Measurements from ENCODE around the gene NGFR. TPM values are rescaled to one million over a fixed set of nuclear protein-coding genes. Genes with fewer than 3 reads are reported as not detected.

Gene NGFR
- total and polyA plus RNA-seq, 2 experiments from 2014 or later: 0.43 to 0.81 TPM

GRCh38 chr17:49510059-49510719 is 15.1 kb downstream of the NGFR start:
- Histone ChIP-seq H2AFZ (no peak overlapping the region), H3K4me2 (ENCODE audit: unreplicated experiment) (no peak overlapping the region), H3K4me1 (ENCODE audit: insufficient read depth) (peaks cover 6% of the 10 kb centered on the region), H3K27ac (no peak overlapping the region), H3K36me3 (ENCODE audit: low read depth) (no peaks in the 10 kb centered on the region), H3K9ac (no peak overlapping the region), H3K79me2 (ENCODE audit: insufficient read depth) (no peaks in the 10 kb centered on the region), H3K27me3 (replicated peaks; ENCODE audit: insufficient read depth) (no peaks in the 10 kb centered on the region; the same call in none of the 2 replicates), H4K20me1 (ENCODE audit: insufficient read depth) (no peaks in the 10 kb centered on the region), H3F3A (ENCODE audit: insufficient read depth) (peaks cover 7% of the 10 kb centered on the region; the same call in 1 of the 2 replicates), H3K9me3 (ENCODE audit: low read depth) (no peaks in the 10 kb centered on the region), H3K9me2 (ENCODE audit: insufficient read depth) (no peaks in the 10 kb centered on the region), H3K4me3 (no peak overlapping the region)
- 78 to 88% methylated on average over 13 of the region's 13 CpGs for WGBS, 2 experiments (ENCODE audit: low coverage in 1 of 2, low lambda C conversion rate in 2 of 2, missing lambda C conversion rate in 2 of 2)
- TF ChIP-seq EZH2phosphoT487 (IDR thresholded peaks at IDR 0.05; ENCODE audit: insufficient read depth, low read depth) (no peak), EZH2 (IDR thresholded peaks at IDR 0.05; ENCODE audit: insufficient read depth, poor library complexity, severe bottlenecking) (no peak)
- DNase-seq: no peak
- in situ Hi-C loops (cut with MboI): no loop called here

- in situ Hi-C loops (cut with MboI): no loop called here
- H3K36me3 ChIP-seq (ENCODE audit: low read depth): no peaks in the 10 kb centered on the region
- no peak for DNase-seq
- H4K20me1 ChIP-seq (ENCODE audit: insufficient read depth): no peaks in the 10 kb centered on the region
- H3K27me3 ChIP-seq (replicated peaks; ENCODE audit: insufficient read depth): no peaks in the 10 kb centered on the region; the same call in 1 of the 2 replicates
- no peaks in the 10 kb centered on the region for H3K79me2 ChIP-seq (ENCODE audit: insufficient read depth)
- no peaks in the 10 kb centered on the region for H3K9me3 ChIP-seq (ENCODE audit: low read depth)
- peaks cover 12% of the 10 kb centered on the region for H3K4me1 ChIP-seq (ENCODE audit: insufficient read depth)
- no peak overlapping the region for H3K4me3 ChIP-seq
- H3F3A ChIP-seq (ENCODE audit: insufficient read depth): peaks cover 10% of the 10 kb centered on the region; the same call in 1 of the 2 replicates
- H3K9me2 ChIP-seq (ENCODE audit: insufficient read depth): no peaks in the 10 kb centered on the region
- TF ChIP-seq EZH2phosphoT487 (IDR thresholded peaks at IDR 0.05; ENCODE audit: insufficient read depth, low read depth) (no peak), EZH2 (IDR thresholded peaks at IDR 0.05; ENCODE audit: insufficient read depth, poor library complexity, severe bottlenecking) (no peak)
- H3K4me2 ChIP-seq (ENCODE audit: unreplicated experiment): no peak overlapping the region
- 72 to 80% methylated on average over 5 of the region's 5 CpGs for WGBS, 2 experiments (ENCODE audit: low coverage in 1 of 2, low lambda C conversion rate in 2 of 2, missing lambda C conversion rate in 2 of 2)
- H3K27ac ChIP-seq: no peak overlapping the region
- H2AFZ ChIP-seq: no peak overlapping the region
- H3K9ac ChIP-seq: no peak overlapping the region
These were observed 15.6 kb downstream of the NGFR start for GRCh38 chr17:49510720-49511110.

GRCh38 chr17:49511810-49512209 is 16.7 kb downstream of the NGFR start:
- peaks cover 14% of the 10 kb centered on the region for H3K4me1 ChIP-seq (ENCODE audit: insufficient read depth)
- no peak overlapping the region for H2AFZ ChIP-seq
- no peak overlapping the region for H3K9ac ChIP-seq
- no peaks in the 10 kb centered on the region for H3K9me2 ChIP-seq (ENCODE audit: insufficient read depth)
- WGBS, 2 experiments (ENCODE audit: low coverage in 1 of 2, low lambda C conversion rate in 2 of 2, missing lambda C conversion rate in 2 of 2): 80 to 81% methylated on average over 15 to 16 of the region's 16 CpGs
- in situ Hi-C loops (cut with MboI): no loop called here
- no peak overlapping the region for H3K4me2 ChIP-seq (ENCODE audit: unreplicated experiment)
- H3K9me3 ChIP-seq (ENCODE audit: low read depth): no peaks in the 10 kb centered on the region
- H4K20me1 ChIP-seq (ENCODE audit: insufficient read depth): no peaks in the 10 kb centered on the region
- no peaks in the 10 kb centered on the region for H3K36me3 ChIP-seq (ENCODE audit: low read depth)
- TF ChIP-seq EZH2 (IDR thresholded peaks at IDR 0.05; ENCODE audit: insufficient read depth, poor library complexity, severe bottlenecking) (no peak), EZH2phosphoT487 (IDR thresholded peaks at IDR 0.05; ENCODE audit: insufficient read depth, low read depth) (no peak)
- H3F3A ChIP-seq (ENCODE audit: insufficient read depth): peaks cover 15% of the 10 kb centered on the region; the same call in 1 of the 2 replicates
- H3K79me2 ChIP-seq (ENCODE audit: insufficient read depth): no peaks in the 10 kb centered on the region
- H3K4me3 ChIP-seq: no peak overlapping the region
- H3K27me3 ChIP-seq (replicated peaks; ENCODE audit: insufficient read depth): no peaks in the 10 kb centered on the region; the same call in 1 of the 2 replicates
- H3K27ac ChIP-seq: no peak overlapping the region
- DNase-seq: no peak

GRCh38 chr17:49512296-49513043 is 17.4 kb downstream of the NGFR start:
- Histone ChIP-seq H4K20me1 (ENCODE audit: insufficient read depth) (no peaks in the 10 kb centered on the region), H3K27me3 (replicated peaks; ENCODE audit: insufficient read depth) (no peaks in the 10 kb centered on the region; the same call in 1 of the 2 replicates), H3K27ac (no peak overlapping the region), H3K9me3 (ENCODE audit: low read depth) (no peaks in the 10 kb centered on the region), H3K9me2 (ENCODE audit: insufficient read depth) (no peaks in the 10 kb centered on the region), H3K4me3 (no peak overlapping the region), H3K9ac (no peak overlapping the region), H3K4me1 (ENCODE audit: insufficient read depth) (peaks cover 14% of the 10 kb centered on the region), H3K4me2 (ENCODE audit: unreplicated experiment) (no peak overlapping the region), H3K36me3 (ENCODE audit: low read depth) (no peaks in the 10 kb centered on the region), H3F3A (ENCODE audit: insufficient read depth) (peaks cover 15% of the 10 kb centered on the region; the same call in 1 of the 2 replicates), H3K79me2 (ENCODE audit: insufficient read depth) (no peaks in the 10 kb centered on the region), H2AFZ (no peak overlapping the region)
- 76 to 84% methylated on average over 20 to 26 of the region's 26 CpGs for WGBS, 2 experiments (ENCODE audit: low coverage in 1 of 2, low lambda C conversion rate in 2 of 2, missing lambda C conversion rate in 2 of 2)
- DNase-seq: no peak
- in situ Hi-C loops (cut with MboI): no loop called here
- TF ChIP-seq EZH2phosphoT487 (IDR thresholded peaks at IDR 0.05; ENCODE audit: insufficient read depth, low read depth) (no peak), EZH2 (IDR thresholded peaks at IDR 0.05; ENCODE audit: insufficient read depth, poor library complexity, severe bottlenecking) (no peak)
